HG03064 (cell line): ENCODE results near the gene RAMP1.

Source experiments
- ATAC-seq: cut with Tn5 transposase; IDR thresholded peaks from one replicate; pipeline ENCODE4 v1.9.1; 2021; ENCODE audit warnings: low read depth; ENCODE audit not compliant: unreplicated experiment

RAMP1 gene

GRCh38 chr2:237912271-237913192 is 53.1 kb downstream of the RAMP1 start:
- ATAC-seq = no peak

- ATAC-seq = no peak
Observed at GRCh38 chr2:237913193-237913917, 53.9 kb downstream of the RAMP1 start.

- ATAC-seq = no peak
Observed at GRCh38 chr2:237915576-237915975, 56.2 kb downstream of the RAMP1 start.

GRCh38 chr2:237916296-237916695 is 56.9 kb downstream of the RAMP1 start:
- ATAC-seq = no peak

GRCh38 chr2:237917696-237918374 is 58.4 kb downstream of the RAMP1 start:
- ATAC-seq = no peak

- no peak for ATAC-seq
Observed at GRCh38 chr2:237919593-237919992, 60.2 kb downstream of the RAMP1 start.

GRCh38 chr2:237920673-237921072 is 61.2 kb downstream of the RAMP1 start:
- ATAC-seq = no peak

- ATAC-seq = no peak
Observed at GRCh38 chr2:237921967-237922492, 62.6 kb downstream of the RAMP1 start.

- ATAC-seq = no peak
Observed at GRCh38 chr2:237922641-237923361, 63.4 kb downstream of the RAMP1 start.

- ATAC-seq = no peak
Observed at GRCh38 chr2:237923481-237924163, 64.2 kb downstream of the RAMP1 start.

GRCh38 chr2:237924164-237924534 is 64.7 kb downstream of the RAMP1 start:
- ATAC-seq = no peak

GRCh38 chr2:237927135-237927534 is 67.7 kb downstream of the RAMP1 start:
- ATAC-seq = no peak

GRCh38 chr2:237927986-237928385 is 68.6 kb downstream of the RAMP1 start:
- ATAC-seq = no peak

- no peak for ATAC-seq
Observed at GRCh38 chr2:237929979-237930378, 70.6 kb downstream of the RAMP1 start.

GRCh38 chr2:237931205-237931721 is 71.8 kb downstream of the RAMP1 start:
- no peak for ATAC-seq

- ATAC-seq = no peak
Observed at GRCh38 chr2:237932731-237933131, 73.3 kb downstream of the RAMP1 start.

- ATAC-seq = no peak
Observed at GRCh38 chr2:237934186-237934585, 74.8 kb downstream of the RAMP1 start.

- ATAC-seq = no peak
Observed at GRCh38 chr2:237935740-237936452, 76.5 kb downstream of the RAMP1 start.

GRCh38 chr2:237939251-237939650 is 79.8 kb downstream of the RAMP1 start:
- ATAC-seq = no peak
